ENCODE results near the gene FBXL7. TPM values are rescaled to one million over a fixed set of nuclear protein-coding genes. Genes with fewer than 3 reads are reported as not detected.

The FBXL7 gene
- total RNA-seq, 2 experiments from 2014 or later, result not detected

DNA sequence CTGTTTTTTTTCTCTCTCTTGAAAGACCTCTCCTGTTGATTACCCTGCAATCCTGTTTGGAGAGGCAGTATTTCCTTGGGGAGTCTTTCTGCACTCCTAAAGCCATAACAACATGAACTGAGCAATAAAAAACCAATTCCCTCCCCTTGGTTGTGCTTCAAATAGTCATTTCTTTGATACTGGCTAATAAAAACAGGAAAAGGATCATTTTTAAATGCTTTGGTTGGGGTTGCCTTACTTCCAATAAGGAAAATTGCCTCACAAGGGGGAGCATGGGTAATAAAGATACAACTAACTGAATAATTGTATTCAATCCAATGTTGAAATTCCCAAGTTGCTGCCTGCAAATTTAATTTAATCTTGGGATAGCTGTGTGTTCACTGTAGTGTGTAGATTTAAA, 13.9 kb downstream of the FBXL7 start:
- H3K79me2 ChIP-seq (ENCODE audit: insufficient read depth, low read depth, low read length), result no peaks in the 10 kb centered on the region
- ChIA-PET CTCF (ENCODE audit: unreplicated experiment) (no interaction called here), POLR2A (no interaction called here)
- H3K9me2 ChIP-seq (ENCODE audit: insufficient read depth, low read length), result no peaks in the 10 kb centered on the region
- H3K4me2 ChIP-seq (ENCODE audit: low read length), result no peak overlapping the region
- no peak overlapping the region for H2AFZ ChIP-seq (ENCODE audit: low read length)
- H4K20me1 ChIP-seq (ENCODE audit: insufficient read depth, low read length), result no peaks in the 10 kb centered on the region
- intact Hi-C loops (cut with micrococcal nuclease; ENCODE audit: unreplicated experiment), result no loop called here
- H3K27ac ChIP-seq (ENCODE audit: low read depth, low read length, poor library complexity, severe bottlenecking), result no peak overlapping the region
- TF ChIP-seq EZH2phosphoT487 (IDR thresholded peaks at IDR 0.05; ENCODE audit: borderline replicate concordance, low read depth, low read length), result no peak
- TF ChIP-seq, protein P1, sequence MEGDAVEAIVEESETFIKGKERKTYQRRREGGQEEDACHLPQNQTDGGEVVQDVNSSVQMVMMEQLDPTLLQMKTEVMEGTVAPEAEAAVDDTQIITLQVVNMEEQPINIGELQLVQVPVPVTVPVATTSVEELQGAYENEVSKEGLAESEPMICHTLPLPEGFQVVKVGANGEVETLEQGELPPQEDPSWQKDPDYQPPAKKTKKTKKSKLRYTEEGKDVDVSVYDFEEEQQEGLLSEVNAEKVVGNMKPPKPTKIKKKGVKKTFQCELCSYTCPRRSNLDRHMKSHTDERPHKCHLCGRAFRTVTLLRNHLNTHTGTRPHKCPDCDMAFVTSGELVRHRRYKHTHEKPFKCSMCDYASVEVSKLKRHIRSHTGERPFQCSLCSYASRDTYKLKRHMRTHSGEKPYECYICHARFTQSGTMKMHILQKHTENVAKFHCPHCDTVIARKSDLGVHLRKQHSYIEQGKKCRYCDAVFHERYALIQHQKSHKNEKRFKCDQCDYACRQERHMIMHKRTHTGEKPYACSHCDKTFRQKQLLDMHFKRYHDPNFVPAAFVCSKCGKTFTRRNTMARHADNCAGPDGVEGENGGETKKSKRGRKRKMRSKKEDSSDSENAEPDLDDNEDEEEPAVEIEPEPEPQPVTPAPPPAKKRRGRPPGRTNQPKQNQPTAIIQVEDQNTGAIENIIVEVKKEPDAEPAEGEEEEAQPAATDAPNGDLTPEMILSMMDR (conservative IDR thresholded peaks at IDR 0.05; ENCODE audit: low read length), result no peak
- DNase-seq (ENCODE audit: low spot score), result no peak
- H3K4me1 ChIP-seq (ENCODE audit: insufficient read depth, low read length, poor library complexity, severe bottlenecking), result no peaks in the 10 kb centered on the region
- H3K4me3 ChIP-seq (ENCODE audit: low read depth, low read length, poor library complexity, severe bottlenecking), result no peak overlapping the region
- no peaks in the 10 kb centered on the region for H3K9me3 ChIP-seq (ENCODE audit: low read length)
- H3K36me3 ChIP-seq (ENCODE audit: insufficient read depth, low read length), result no peaks in the 10 kb centered on the region
- no TSS peak for BruUV-seq (replicated peaks)

DNA sequence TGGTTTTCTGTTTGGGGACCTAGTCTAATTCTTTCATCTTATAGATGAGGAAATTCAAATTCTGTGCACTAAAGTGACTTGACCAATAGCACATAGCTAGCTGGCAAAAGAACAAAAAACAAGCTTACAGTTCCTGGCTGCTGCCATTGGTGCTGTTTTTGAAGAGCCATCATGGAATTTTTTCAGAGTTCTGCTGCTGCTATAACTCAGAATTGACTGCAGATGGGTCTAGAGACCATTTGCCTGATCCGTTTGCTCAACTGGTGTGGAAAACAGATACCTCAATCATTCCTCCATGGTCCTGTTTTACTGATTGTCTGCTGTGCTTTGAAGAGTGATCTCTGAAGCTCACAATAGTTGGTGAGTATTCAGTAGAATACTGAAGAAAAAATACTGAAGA, 15.2 kb downstream of the FBXL7 start:
- no peak overlapping the region for H2AFZ ChIP-seq (ENCODE audit: low read length)
- intact Hi-C loops (cut with micrococcal nuclease; ENCODE audit: unreplicated experiment), result no loop called here
- H3K27ac ChIP-seq (ENCODE audit: low read depth, low read length, poor library complexity, severe bottlenecking), result no peak overlapping the region
- H3K36me3 ChIP-seq (ENCODE audit: insufficient read depth, low read length), result no peaks in the 10 kb centered on the region
- no peak for DNase-seq (ENCODE audit: low spot score)
- TF ChIP-seq EZH2phosphoT487 (IDR thresholded peaks at IDR 0.05; ENCODE audit: borderline replicate concordance, low read depth, low read length), result no peak
- TF ChIP-seq, protein P1 (conservative IDR thresholded peaks at IDR 0.05; ENCODE audit: low read length), result no peak
- no peaks in the 10 kb centered on the region for H4K20me1 ChIP-seq (ENCODE audit: insufficient read depth, low read length)
- no peaks in the 10 kb centered on the region for H3K79me2 ChIP-seq (ENCODE audit: insufficient read depth, low read depth, low read length)
- no TSS peak for BruUV-seq (replicated peaks)
- no peaks in the 10 kb centered on the region for H3K9me2 ChIP-seq (ENCODE audit: insufficient read depth, low read length)
- no peak overlapping the region for H3K4me2 ChIP-seq (ENCODE audit: low read length)
- ChIA-PET POLR2A (interaction anchor here (0.7 to 0.9 kb wide), 2 partner anchors 55 to 1517 kb away, joined by 3 read pairs; no protein-coding TSS in a partner anchor), CTCF (ENCODE audit: unreplicated experiment) (no interaction called here)
- H3K4me1 ChIP-seq (ENCODE audit: insufficient read depth, low read length, poor library complexity, severe bottlenecking), result no peaks in the 10 kb centered on the region
- H3K4me3 ChIP-seq (ENCODE audit: low read depth, low read length, poor library complexity, severe bottlenecking), result no peak overlapping the region
- no peaks in the 10 kb centered on the region for H3K9me3 ChIP-seq (ENCODE audit: low read length)

DNA sequence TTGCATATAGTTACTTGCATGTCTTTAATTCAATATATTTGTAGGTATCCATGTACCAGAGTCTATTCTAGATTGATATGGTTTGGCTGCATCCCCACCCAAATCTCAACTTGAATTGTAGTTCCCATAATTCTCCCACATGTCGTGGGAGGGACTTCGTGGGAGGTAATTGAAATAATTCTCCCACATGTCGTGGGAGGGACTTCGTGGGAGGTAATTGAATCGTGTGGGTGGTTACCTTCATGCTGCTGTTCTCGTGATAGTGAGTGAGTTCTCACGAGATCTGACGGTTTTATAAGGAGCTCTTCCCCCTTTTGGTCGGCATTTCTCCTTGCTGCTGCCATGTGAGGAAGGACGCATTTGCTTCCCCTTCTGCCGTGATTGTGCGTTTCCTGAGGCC, 16.5 kb downstream of the FBXL7 start:
- Histone ChIP-seq H3K4me2 (ENCODE audit: low read length) (no peak overlapping the region), H3K4me1 (ENCODE audit: insufficient read depth, low read length, poor library complexity, severe bottlenecking) (no peaks in the 10 kb centered on the region), H3K4me3 (ENCODE audit: low read depth, low read length, poor library complexity, severe bottlenecking) (no peak overlapping the region), H4K20me1 (ENCODE audit: insufficient read depth, low read length) (no peaks in the 10 kb centered on the region), H2AFZ (ENCODE audit: low read length) (no peak overlapping the region), H3K9me3 (ENCODE audit: low read length) (no peaks in the 10 kb centered on the region), H3K36me3 (ENCODE audit: insufficient read depth, low read length) (no peaks in the 10 kb centered on the region), H3K79me2 (ENCODE audit: insufficient read depth, low read depth, low read length) (no peaks in the 10 kb centered on the region), H3K9me2 (ENCODE audit: insufficient read depth, low read length) (no peaks in the 10 kb centered on the region), H3K27ac (ENCODE audit: low read depth, low read length, poor library complexity, severe bottlenecking) (no peak overlapping the region)
- DNase-seq (ENCODE audit: low spot score), result no peak
- TF ChIP-seq, protein P1 (conservative IDR thresholded peaks at IDR 0.05; ENCODE audit: low read length), result no peak
- TF ChIP-seq EZH2phosphoT487 (IDR thresholded peaks at IDR 0.05; ENCODE audit: borderline replicate concordance, low read depth, low read length), result no peak
- intact Hi-C loops (cut with micrococcal nuclease; ENCODE audit: unreplicated experiment), result no loop called here
- ChIA-PET POLR2A (no interaction called here), CTCF (ENCODE audit: unreplicated experiment) (no interaction called here)
- no TSS peak for BruUV-seq (replicated peaks)
